GM21367 (cell line): ENCODE measurements around the gene TXN.
A peak's percentile ranks its signal among the peaks of the same experiment; 100 is the strongest.
"Not testable (repeated sequence)": the region's sequence is repeated elsewhere in the genome, so short reads cannot be mapped to it uniquely, and the experiment has no call there.

Source experiments
- ATAC-seq: cut with Tn5 transposase; IDR thresholded peaks from one replicate; pipeline ENCODE4 v1.9.1; 2021; ENCODE audit not compliant: unreplicated experiment

Gene TXN

GRCh38 chr9:110257956-110258355, 1.6 kb upstream of the TXN start:
- no peak for ATAC-seq

- ATAC-seq: peak; percentile 0
Measured at GRCh38 chr9:110257097-110257841, 962 bp upstream of the TXN start.

GRCh38 chr9:110255463-110256379, 586 bp downstream of the TXN start:
- ATAC-seq: peak; percentile 12

GRCh38 chr9:110255034-110255462, 1.3 kb downstream of the TXN start:
- ATAC-seq: no peak

- ATAC-seq: no peak
Measured at GRCh38 chr9:110254500-110254899, 1.8 kb downstream of the TXN start.

GRCh38 chr9:110252509-110253139, 3.7 kb downstream of the TXN start:
- no peak for ATAC-seq

- not testable (repeated sequence) for ATAC-seq
Measured at GRCh38 chr9:110251770-110252169, 4.5 kb downstream of the TXN start.

GRCh38 chr9:110251212-110251611, 5.1 kb downstream of the TXN start:
- no peak for ATAC-seq

- ATAC-seq: no peak
Measured at GRCh38 chr9:110249603-110250002, 6.7 kb downstream of the TXN start.

- no peak for ATAC-seq
Measured at GRCh38 chr9:110248361-110248760, 7.9 kb downstream of the TXN start.

- ATAC-seq: no peak
Measured at GRCh38 chr9:110246214-110246613, 10.1 kb downstream of the TXN start.

GRCh38 chr9:110244616-110245015, 11.7 kb downstream of the TXN start:
- ATAC-seq: no peak

GRCh38 chr9:110241858-110242321, 14.4 kb downstream of the TXN start:
- no peak for ATAC-seq

- ATAC-seq: no peak
Measured at GRCh38 chr9:110241260-110241857, 14.9 kb downstream of the TXN start.

GRCh38 chr9:110240198-110240597, 16.1 kb downstream of the TXN start:
- ATAC-seq: no peak

GRCh38 chr9:110228321-110228720, 28.0 kb downstream of the TXN start:
- ATAC-seq: no peak

- ATAC-seq: no peak
Measured at GRCh38 chr9:110224583-110224982, 31.7 kb downstream of the TXN start.

- ATAC-seq: no peak
Measured at GRCh38 chr9:110220809-110221208, 35.5 kb downstream of the TXN start.

GRCh38 chr9:110217656-110218099, 38.6 kb downstream of the TXN start:
- no peak for ATAC-seq

GRCh38 chr9:110214586-110215355, 41.5 kb downstream of the TXN start:
- no peak for ATAC-seq
